Body of pancreas (tissue), 4 donors: ENCODE data around the gene PPIE. TPM values are rescaled to one million over a fixed set of nuclear protein-coding genes. Genes with fewer than 3 reads are reported as not detected.

Experiments used
- ATAC-seq: fragments of 150-250 bp; one replicate; pipeline ENCODE4 v1.9.1; 2016
- DNase-seq, 4 donors: peaks; one replicate each; pipeline ENCODE4 v3.0.0-alpha.2; 2019
- H3K27ac ChIP-seq, 4 donors: fragments of 200-600 bp; sonication (generic); 1 replicate in 3 of 4; 2 replicates in 1 of 4; pipeline versions ENCODE4 v1.5.1 to v1.6.1; 2016 to 2019; ENCODE audit warnings: mild to moderate bottlenecking in 1 of 4, mixed read lengths in 1 of 4, moderate library complexity in 1 of 4
- H3K27me3 ChIP-seq, 2 donors: fragments of 200-600 bp; sonication (generic); one replicate each; pipeline ENCODE4 v1.6.0; 2016; ENCODE audit warnings: mild to moderate bottlenecking in 1 of 2
- H3K36me3 ChIP-seq, 2 donors: fragments of 200-600 bp; sonication (generic); replicated peaks in 1 of 2; 2 replicates each; pipeline ENCODE4 v1.5.1; 2016; ENCODE audit warnings: low read depth in 2 of 2; ENCODE audit not compliant: insufficient read depth in 1 of 2
- H3K4me1 ChIP-seq: fragments of 200-600 bp; sonication (generic); one replicate; pipeline ENCODE4 v1.6.0; 2016
- H3K4me3 ChIP-seq, 2 donors: fragments of 200-600 bp; sonication (generic); 1 replicate in 1 of 2; 2 replicates in 1 of 2; pipeline ENCODE4 v1.5.1; 2016 to 2019
- H3K9me3 ChIP-seq, 3 donors: fragments of 200-600 bp; sonication (generic); 1 replicate in 2 of 3; 2 replicates in 1 of 3; pipeline ENCODE4 v1.5.1; 2016
- POLR2A ChIP-seq, 3 donors: fragments of 450-650 bp; IDR thresholded peaks; one replicate each; pipeline ENCODE4 v1.6.1; 2016; ENCODE audit warnings: antibody characterized with exemption in 3 of 3, mild to moderate bottlenecking in 2 of 3
- WGBS, 2 donors: methylation state at CpG; one replicate each; pipeline ENCODE4 v1.1.5; 2017; 5-methylcytosine and 5-hydroxymethylcytosine counted together
- intact Hi-C: fragments of 100-400 bp; cut with DNase I; formaldehyde crosslinking; loops from one replicate; pipeline ENCODE4 v1.15.1; 2023
- total RNA-seq, 2 donors: library from RNA; depleted of rRNA; stranded (reverse); fragments of >200 nt; gene quantifications; one replicate each; pipeline ENCODE4 v1.1.0, GENCODE V29; 2016
- TF ChIP-seq, protein P1 (sequence below), 7 experiments: fragments of 450-650 bp in 4 of 7; fragments of 200-600 bp in 3 of 7; sonication (generic) in 3 of 7; IDR thresholded peaks; one replicate each; pipeline ENCODE4 v1.5.1; 2016 to 2019; ENCODE audit warnings: antibody characterized with exemption in 7 of 7

The PPIE gene
- total RNA-seq, 2 donors from 2014 or later, result 25.9 to 33.6 TPM

GRCh38 chr1:39695016-39695415, 43.7 kb upstream of the PPIE start:
- 27 to 28% methylated on average over 1 of the region's 1 CpG for WGBS, 2 donors
- intact Hi-C loops, result no loop called here
- TF ChIP-seq, protein P1, sequence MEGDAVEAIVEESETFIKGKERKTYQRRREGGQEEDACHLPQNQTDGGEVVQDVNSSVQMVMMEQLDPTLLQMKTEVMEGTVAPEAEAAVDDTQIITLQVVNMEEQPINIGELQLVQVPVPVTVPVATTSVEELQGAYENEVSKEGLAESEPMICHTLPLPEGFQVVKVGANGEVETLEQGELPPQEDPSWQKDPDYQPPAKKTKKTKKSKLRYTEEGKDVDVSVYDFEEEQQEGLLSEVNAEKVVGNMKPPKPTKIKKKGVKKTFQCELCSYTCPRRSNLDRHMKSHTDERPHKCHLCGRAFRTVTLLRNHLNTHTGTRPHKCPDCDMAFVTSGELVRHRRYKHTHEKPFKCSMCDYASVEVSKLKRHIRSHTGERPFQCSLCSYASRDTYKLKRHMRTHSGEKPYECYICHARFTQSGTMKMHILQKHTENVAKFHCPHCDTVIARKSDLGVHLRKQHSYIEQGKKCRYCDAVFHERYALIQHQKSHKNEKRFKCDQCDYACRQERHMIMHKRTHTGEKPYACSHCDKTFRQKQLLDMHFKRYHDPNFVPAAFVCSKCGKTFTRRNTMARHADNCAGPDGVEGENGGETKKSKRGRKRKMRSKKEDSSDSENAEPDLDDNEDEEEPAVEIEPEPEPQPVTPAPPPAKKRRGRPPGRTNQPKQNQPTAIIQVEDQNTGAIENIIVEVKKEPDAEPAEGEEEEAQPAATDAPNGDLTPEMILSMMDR (IDR thresholded peaks at IDR 0.05), result no peak
- TF ChIP-seq POLR2A (IDR thresholded peaks at IDR 0.05), result no peak
- Histone ChIP-seq H3K4me3 (no peak overlapping the region), H3K36me3 (no peaks in the 10 kb centered on the region), H3K4me1 (peaks cover 37% of the 10 kb centered on the region), H3K27me3 (no peaks in the 10 kb centered on the region), H3K9me3 (no peaks in the 10 kb centered on the region), H3K27ac (no peak overlapping the region)
- no peak for DNase-seq
- no peak for ATAC-seq

GRCh38 chr1:39696448-39696847, 42.2 kb upstream of the PPIE start:
- H3K4me1 ChIP-seq, result peaks cover 36% of the 10 kb centered on the region
- H3K27me3 ChIP-seq, result no peaks in the 10 kb centered on the region
- no peak overlapping the region for H3K27ac ChIP-seq
- WGBS, 2 donors, result 78% methylated on average over 1 of the region's 1 CpG
- no peak for TF ChIP-seq POLR2A (IDR thresholded peaks at IDR 0.05)
- TF ChIP-seq, protein P1 (IDR thresholded peaks at IDR 0.05), result no peak
- H3K36me3 ChIP-seq, result no peaks in the 10 kb centered on the region
- ATAC-seq (no peak), DNase-seq (no peak)
- H3K9me3 ChIP-seq, result no peaks in the 10 kb centered on the region
- H3K4me3 ChIP-seq, result no peak overlapping the region
- intact Hi-C loops, result no loop called here

GRCh38 chr1:39698568-39698967, 40.1 kb upstream of the PPIE start:
- ATAC-seq, result no peak
- WGBS, 2 donors, result 86 to 98% methylated on average over 4 of the region's 4 CpGs
- no peaks in the 10 kb centered on the region for H3K27me3 ChIP-seq
- H3K4me1 ChIP-seq, result peaks cover 33% of the 10 kb centered on the region
- TF ChIP-seq POLR2A (IDR thresholded peaks at IDR 0.05), result no peak
- TF ChIP-seq, protein P1 (IDR thresholded peaks at IDR 0.05), result no peak
- no peaks in the 10 kb centered on the region for H3K9me3 ChIP-seq
- H3K36me3 ChIP-seq, result no peaks in the 10 kb centered on the region
- no peak overlapping the region for H3K27ac ChIP-seq
- H3K4me3 ChIP-seq, result no peak overlapping the region
- intact Hi-C loops, result no loop called here
- DNase-seq, result no peak

GRCh38 chr1:39699419-39699818, 39.3 kb upstream of the PPIE start:
- H3K27ac ChIP-seq, result no peak overlapping the region
- H3K4me3 ChIP-seq, result no peak overlapping the region
- TF ChIP-seq POLR2A (IDR thresholded peaks at IDR 0.05), result no peak
- TF ChIP-seq, protein P1 (IDR thresholded peaks at IDR 0.05), result no peak
- H3K4me1 ChIP-seq, result peaks cover 33% of the 10 kb centered on the region
- no peak for ATAC-seq
- H3K9me3 ChIP-seq, result no peaks in the 10 kb centered on the region
- no peak for DNase-seq
- 96 to 100% methylated on average over 3 of the region's 3 CpGs for WGBS, 2 donors
- no peaks in the 10 kb centered on the region for H3K36me3 ChIP-seq
- H3K27me3 ChIP-seq, result no peaks in the 10 kb centered on the region
- intact Hi-C loops, result no loop called here

DNA sequence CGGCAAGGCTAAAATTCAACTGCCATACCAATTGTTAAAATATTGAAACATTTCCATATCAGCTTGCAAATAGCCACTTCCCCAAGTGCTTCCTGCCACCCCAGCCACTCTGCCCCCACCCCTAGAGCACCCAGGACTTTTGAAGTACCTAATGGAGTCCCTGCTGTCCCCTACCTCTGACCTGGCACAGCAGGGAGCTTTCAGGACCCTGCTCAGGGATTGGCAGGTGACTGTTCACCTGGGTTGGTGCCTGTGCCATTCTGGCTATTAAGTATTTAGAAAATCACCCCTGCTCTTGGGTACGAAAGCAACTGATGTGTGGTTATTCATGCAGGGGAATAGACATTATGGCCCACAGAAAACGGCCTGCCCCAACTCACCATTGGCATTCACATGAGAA, 38.3 kb upstream of the PPIE start:
- Histone ChIP-seq H3K36me3 (no peaks in the 10 kb centered on the region), H3K4me1 (peaks cover 33% of the 10 kb centered on the region), H3K9me3 (no peaks in the 10 kb centered on the region), H3K27ac (peak overlapping the region; percentile 65 to 88 (median 81)), H3K4me3 (no peak overlapping the region), H3K27me3 (no peaks in the 10 kb centered on the region)
- TF ChIP-seq POLR2A (IDR thresholded peaks at IDR 0.05), result no peak
- TF ChIP-seq, protein P1 (IDR thresholded peaks at IDR 0.05), result no peak
- DNase-seq (peak in 1 of 4 donors; percentile 23), ATAC-seq (no peak)
- 52 to 61% methylated on average over 3 of the region's 3 CpGs for WGBS, 2 donors
- intact Hi-C loops, result no loop called here
